ENCODE results near the gene GNL1.
"Not testable (repeated sequence)": the region's sequence is repeated elsewhere in the genome, so short reads cannot be mapped to it uniquely, and the experiment has no call there.

Gene GNL1

GRCh38 chr6:30520522-30520921 lies 35.8 kb downstream of the GNL1 start:
- Histone ChIP-seq H3K36me3 (ENCODE audit: insufficient read depth, low read length) (no peaks in the 10 kb centered on the region), H3K9me3 (ENCODE audit: low read length) (no peaks in the 10 kb centered on the region), H3K27me3 (ENCODE audit: control insufficient read depth in 1 of 2, insufficient read depth in 2 of 2, low read length in 2 of 2) (no peaks in the 10 kb centered on the region), H3K4me3 (ENCODE audit: low read depth in 1 of 2, low read length in 2 of 2) (no peak overlapping the region), H3K27ac (ENCODE audit: low read depth, low read length) (peak overlapping the region; percentile 50), H3K4me1 (ENCODE audit: insufficient read depth, low read length) (peaks cover 9% of the 10 kb centered on the region), H3K9ac (ENCODE audit: low read length) (no peak overlapping the region)

- H3K27ac ChIP-seq (ENCODE audit: low read depth, low read length); H3K9me3 ChIP-seq (ENCODE audit: low read length); H3K4me1 ChIP-seq (ENCODE audit: insufficient read depth, low read length); H3K9ac ChIP-seq (ENCODE audit: low read length); H3K36me3 ChIP-seq (ENCODE audit: insufficient read depth, low read length); H3K27me3 ChIP-seq (ENCODE audit: control insufficient read depth in 1 of 2, insufficient read depth in 2 of 2, low read length in 2 of 2); H3K4me3 ChIP-seq (ENCODE audit: low read depth in 1 of 2, low read length in 2 of 2): not testable (repeated sequence)
Measured at GRCh38 chr6:30518505-30519145, 37.7 kb downstream of the GNL1 start.

GRCh38 chr6:30517767-30518504 lies 38.4 kb downstream of the GNL1 start:
- not testable (repeated sequence) for H3K4me1 ChIP-seq (ENCODE audit: insufficient read depth, low read length); H3K27ac ChIP-seq (ENCODE audit: low read depth, low read length); H3K9ac ChIP-seq (ENCODE audit: low read length); H3K27me3 ChIP-seq (ENCODE audit: control insufficient read depth in 1 of 2, insufficient read depth in 2 of 2, low read length in 2 of 2); H3K36me3 ChIP-seq (ENCODE audit: insufficient read depth, low read length); H3K4me3 ChIP-seq (ENCODE audit: low read depth in 1 of 2, low read length in 2 of 2); H3K9me3 ChIP-seq (ENCODE audit: low read length)

- not testable (repeated sequence) for H3K4me1 ChIP-seq (ENCODE audit: insufficient read depth, low read length); H3K9me3 ChIP-seq (ENCODE audit: low read length); H3K36me3 ChIP-seq (ENCODE audit: insufficient read depth, low read length); H3K27me3 ChIP-seq (ENCODE audit: control insufficient read depth in 1 of 2, insufficient read depth in 2 of 2, low read length in 2 of 2)
- peak overlapping the region; percentile 59 for H3K27ac ChIP-seq (ENCODE audit: low read depth, low read length)
- H3K9ac ChIP-seq (ENCODE audit: low read length): peak overlapping the region; percentile 44
- peak overlapping the region in 1 of 2 donors; percentile 73 for H3K4me3 ChIP-seq (ENCODE audit: low read depth in 1 of 2, low read length in 2 of 2)
Measured at GRCh38 chr6:30516754-30517076, 39.6 kb downstream of the GNL1 start.

- Histone ChIP-seq H3K9me3 (ENCODE audit: low read length) (no peaks in the 10 kb centered on the region), H3K9ac (ENCODE audit: low read length) (peak overlapping the region; percentile 44), H3K27ac (ENCODE audit: low read depth, low read length) (peak overlapping the region; percentile 59), H3K4me3 (ENCODE audit: low read depth in 1 of 2, low read length in 2 of 2) (peak overlapping the region in 1 of 2 donors; percentile 73), H3K27me3 (ENCODE audit: control insufficient read depth in 1 of 2, insufficient read depth in 2 of 2, low read length in 2 of 2) (no peaks in the 10 kb centered on the region), H3K4me1 (ENCODE audit: insufficient read depth, low read length) (peaks cover 9% of the 10 kb centered on the region), H3K36me3 (ENCODE audit: insufficient read depth, low read length) (no peaks in the 10 kb centered on the region)
Measured at GRCh38 chr6:30515944-30516753, 40.1 kb downstream of the GNL1 start.

- Histone ChIP-seq H3K27me3 (ENCODE audit: control insufficient read depth in 1 of 2, insufficient read depth in 2 of 2, low read length in 2 of 2) (no peaks in the 10 kb centered on the region), H3K36me3 (ENCODE audit: insufficient read depth, low read length) (no peaks in the 10 kb centered on the region), H3K4me1 (ENCODE audit: insufficient read depth, low read length) (peaks cover 5% of the 10 kb centered on the region), H3K9ac (ENCODE audit: low read length) (no peak overlapping the region), H3K4me3 (ENCODE audit: low read depth in 1 of 2, low read length in 2 of 2) (no peak overlapping the region), H3K9me3 (ENCODE audit: low read length) (no peaks in the 10 kb centered on the region), H3K27ac (ENCODE audit: low read depth, low read length) (no peak overlapping the region)
Measured at GRCh38 chr6:30515106-30515505, 41.2 kb downstream of the GNL1 start.

GRCh38 chr6:30513451-30513850 lies 42.8 kb downstream of the GNL1 start:
- H3K27me3 ChIP-seq (ENCODE audit: control insufficient read depth in 1 of 2, insufficient read depth in 2 of 2, low read length in 2 of 2): no peaks in the 10 kb centered on the region
- no peak overlapping the region for H3K27ac ChIP-seq (ENCODE audit: low read depth, low read length)
- H3K4me3 ChIP-seq (ENCODE audit: low read depth in 1 of 2, low read length in 2 of 2): no peak overlapping the region
- H3K4me1 ChIP-seq (ENCODE audit: insufficient read depth, low read length): no peaks in the 10 kb centered on the region
- no peaks in the 10 kb centered on the region for H3K36me3 ChIP-seq (ENCODE audit: insufficient read depth, low read length)
- H3K9ac ChIP-seq (ENCODE audit: low read length): no peak overlapping the region
- no peaks in the 10 kb centered on the region for H3K9me3 ChIP-seq (ENCODE audit: low read length)

GRCh38 chr6:30511169-30511546 lies 45.1 kb downstream of the GNL1 start:
- Histone ChIP-seq H3K27ac (ENCODE audit: low read depth, low read length) (no peak overlapping the region), H3K4me3 (ENCODE audit: low read depth in 1 of 2, low read length in 2 of 2) (no peak overlapping the region), H3K9ac (ENCODE audit: low read length) (no peak overlapping the region), H3K9me3 (ENCODE audit: low read length) (no peaks in the 10 kb centered on the region), H3K27me3 (ENCODE audit: control insufficient read depth in 1 of 2, insufficient read depth in 2 of 2, low read length in 2 of 2) (no peaks in the 10 kb centered on the region), H3K4me1 (ENCODE audit: insufficient read depth, low read length) (no peaks in the 10 kb centered on the region), H3K36me3 (ENCODE audit: insufficient read depth, low read length) (no peaks in the 10 kb centered on the region)

- Histone ChIP-seq H3K9ac (ENCODE audit: low read length) (no peak overlapping the region), H3K4me1 (ENCODE audit: insufficient read depth, low read length) (no peaks in the 10 kb centered on the region), H3K9me3 (ENCODE audit: low read length) (no peaks in the 10 kb centered on the region), H3K4me3 (ENCODE audit: low read depth in 1 of 2, low read length in 2 of 2) (no peak overlapping the region), H3K27ac (ENCODE audit: low read depth, low read length) (no peak overlapping the region), H3K27me3 (ENCODE audit: control insufficient read depth in 1 of 2, insufficient read depth in 2 of 2, low read length in 2 of 2) (no peaks in the 10 kb centered on the region), H3K36me3 (ENCODE audit: insufficient read depth, low read length) (no peaks in the 10 kb centered on the region)
Measured at GRCh38 chr6:30510419-30511168, 45.7 kb downstream of the GNL1 start.

GRCh38 chr6:30508890-30509736 lies 47.2 kb downstream of the GNL1 start:
- Histone ChIP-seq H3K36me3 (ENCODE audit: insufficient read depth, low read length) (no peaks in the 10 kb centered on the region), H3K27ac (ENCODE audit: low read depth, low read length) (no peak overlapping the region), H3K9ac (ENCODE audit: low read length) (no peak overlapping the region), H3K27me3 (ENCODE audit: control insufficient read depth in 1 of 2, insufficient read depth in 2 of 2, low read length in 2 of 2) (no peaks in the 10 kb centered on the region), H3K9me3 (ENCODE audit: low read length) (no peaks in the 10 kb centered on the region), H3K4me1 (ENCODE audit: insufficient read depth, low read length) (no peaks in the 10 kb centered on the region), H3K4me3 (ENCODE audit: low read depth in 1 of 2, low read length in 2 of 2) (no peak overlapping the region)

All from muscle layer of colon (tissue), 2 donors.